GM12875 (cell line): ENCODE results near the gene IFT25.

Experiments used
- H3K4me3 ChIP-seq: one replicate; pipeline ENCODE4 v1.5.1; 2011; ENCODE audit warnings: low read depth, low read length, control low read depth
- CTCF ChIP-seq: IDR thresholded peaks from 2 replicates; pipeline ENCODE4 v1.5.1; 2011; ENCODE audit warnings: low read depth, mild to moderate bottlenecking, control low read depth, inconsistent platforms, low read length, moderate library complexity, borderline replicate concordance; ENCODE audit not compliant: insufficient read depth

IFT25 gene

GRCh38 chr1:53906121-53906520 is 39.4 kb downstream of the IFT25 start:
- no peak for TF ChIP-seq CTCF
- no peak overlapping the region for H3K4me3 ChIP-seq

GRCh38 chr1:53905509-53905908 is 40.0 kb downstream of the IFT25 start:
- no peak for TF ChIP-seq CTCF
- H3K4me3 ChIP-seq: no peak overlapping the region

- no peak overlapping the region for H3K4me3 ChIP-seq
- no peak for TF ChIP-seq CTCF
Measured at GRCh38 chr1:53902235-53903138, 43.0 kb downstream of the IFT25 start.

GRCh38 chr1:53899708-53900107 is 45.8 kb downstream of the IFT25 start:
- no peak overlapping the region for H3K4me3 ChIP-seq
- TF ChIP-seq CTCF: no peak

GRCh38 chr1:53899206-53899628 is 46.3 kb downstream of the IFT25 start:
- H3K4me3 ChIP-seq: no peak overlapping the region
- no peak for TF ChIP-seq CTCF

- TF ChIP-seq CTCF: no peak
- H3K4me3 ChIP-seq: no peak overlapping the region
Measured at GRCh38 chr1:53896635-53897229, 48.8 kb downstream of the IFT25 start.

- no peak for TF ChIP-seq CTCF
- no peak overlapping the region for H3K4me3 ChIP-seq
Measured at GRCh38 chr1:53895421-53895820, 50.1 kb downstream of the IFT25 start.
